Medulla oblongata (tissue), 1 donor: Measurements from ENCODE around the gene LRP10.

ENCODE experiments used
- DNase-seq: peaks from one replicate; pipeline ENCODE4 v3.0.0-alpha.2; 2015; ENCODE audit errors: extremely low spot score

Gene LRP10

DNA sequence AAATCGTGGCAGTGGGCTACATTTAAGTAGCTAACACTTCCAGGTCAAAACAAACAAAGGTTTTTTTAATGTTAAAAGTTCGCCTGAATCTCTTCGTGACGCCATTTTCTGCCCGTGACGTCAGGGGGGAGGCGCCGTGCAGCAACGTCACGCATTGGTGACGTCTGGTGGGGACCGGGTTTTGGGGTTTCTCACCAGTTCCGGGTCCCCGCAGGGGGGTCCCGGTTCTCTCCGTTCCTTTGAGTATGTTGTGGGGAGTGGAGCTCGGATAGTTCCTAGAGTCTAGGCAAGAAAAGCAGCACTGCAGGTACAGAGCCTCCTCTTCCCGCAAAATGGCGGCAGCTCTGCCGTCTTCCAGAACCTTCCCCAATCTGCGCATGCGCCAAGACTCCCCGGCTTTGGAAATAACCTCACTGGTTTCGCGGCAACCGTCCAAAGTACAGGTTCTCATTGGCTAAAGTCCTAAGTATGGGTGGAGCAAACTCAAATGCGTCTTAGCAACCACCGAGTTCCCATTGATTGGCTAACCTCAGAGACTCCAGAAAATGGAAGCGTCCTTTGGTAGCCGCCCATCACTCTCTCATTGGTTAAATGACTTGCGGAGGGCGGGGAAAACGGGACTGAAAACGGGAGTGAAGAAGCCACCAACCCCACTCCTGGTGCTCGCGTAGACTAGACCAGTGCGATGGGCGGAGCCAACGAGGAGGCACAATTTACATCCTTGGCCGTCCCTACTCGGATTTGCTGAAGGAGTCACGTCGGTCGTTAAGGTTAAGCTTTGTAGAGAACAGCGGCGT lies 47.5 kb downstream of the LRP10 start, which contains the start of gene RBM23:
TSS of gene RBM23 (minus strand) at position 346 of the 797 bp plus-strand sequence.
- peak; percentile 100 for DNase-seq

GRCh38 chr14:22919601-22919921 lies 48.0 kb downstream of the LRP10 start:
- DNase-seq: no peak

- no peak for DNase-seq
Measured at GRCh38 chr14:22920697-22921096, 49.2 kb downstream of the LRP10 start.

DNA sequence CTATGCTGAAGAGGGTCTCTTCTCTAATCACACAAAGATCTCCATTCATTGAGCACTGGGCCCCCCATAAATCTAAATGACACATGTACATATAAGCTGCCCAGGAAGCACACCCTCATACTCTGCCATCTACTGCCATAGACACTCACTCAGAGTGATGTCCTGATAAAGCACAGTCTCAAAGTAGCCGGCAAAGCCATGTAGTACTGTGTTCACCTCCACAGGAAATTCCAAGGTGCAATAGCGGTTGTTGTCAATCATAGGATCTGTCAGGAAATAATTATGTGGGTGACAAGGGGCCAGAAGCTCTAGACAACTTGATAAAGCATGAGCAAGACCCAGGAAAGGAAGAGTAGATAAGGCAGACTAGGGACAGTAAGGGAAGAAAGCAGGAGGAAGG lies 50.8 kb downstream of the LRP10 start:
- no peak for DNase-seq

DNA sequence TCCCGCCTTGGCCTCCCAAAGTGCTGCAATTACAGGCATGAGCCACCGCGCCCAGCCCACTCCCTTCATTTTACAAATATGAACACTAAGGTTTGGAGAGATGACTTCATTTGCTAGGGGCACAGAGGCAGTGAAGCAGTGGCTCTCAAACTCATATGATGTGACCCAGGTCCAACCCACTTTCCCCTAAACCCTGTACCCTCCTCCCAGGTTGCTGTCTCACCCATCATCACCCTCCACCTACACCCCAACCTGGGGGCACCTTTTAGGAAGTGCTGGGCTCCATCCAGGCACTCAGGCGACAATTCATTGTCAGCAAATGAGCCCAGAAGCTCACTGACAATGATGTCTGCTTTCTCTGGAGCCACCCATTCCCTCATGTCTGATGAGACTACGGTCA lies 52.2 kb downstream of the LRP10 start:
- no peak for DNase-seq

DNA sequence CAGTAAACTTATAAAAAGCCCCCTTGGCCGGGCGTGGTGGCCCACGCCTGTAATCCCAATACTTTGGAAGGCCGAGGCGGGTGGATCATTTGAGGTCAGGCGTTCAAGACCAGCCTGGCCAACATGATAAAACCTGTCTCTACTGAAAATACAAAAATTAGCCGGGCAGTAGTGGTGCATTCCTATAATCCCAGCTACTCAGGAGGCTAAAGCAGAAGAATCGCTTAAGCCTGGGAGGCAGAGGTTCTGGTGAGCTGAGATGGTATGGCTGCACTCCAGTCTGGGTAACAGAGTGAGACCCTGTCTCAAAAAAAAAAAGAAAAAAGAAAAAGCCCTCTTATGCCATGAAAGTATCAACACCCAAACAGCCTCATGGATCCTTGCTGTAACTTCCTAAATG lies 54.0 kb downstream of the LRP10 start:
- DNase-seq: no peak

GRCh38 chr14:22926316-22926715 lies 54.8 kb downstream of the LRP10 start:
- DNase-seq: no peak

DNA sequence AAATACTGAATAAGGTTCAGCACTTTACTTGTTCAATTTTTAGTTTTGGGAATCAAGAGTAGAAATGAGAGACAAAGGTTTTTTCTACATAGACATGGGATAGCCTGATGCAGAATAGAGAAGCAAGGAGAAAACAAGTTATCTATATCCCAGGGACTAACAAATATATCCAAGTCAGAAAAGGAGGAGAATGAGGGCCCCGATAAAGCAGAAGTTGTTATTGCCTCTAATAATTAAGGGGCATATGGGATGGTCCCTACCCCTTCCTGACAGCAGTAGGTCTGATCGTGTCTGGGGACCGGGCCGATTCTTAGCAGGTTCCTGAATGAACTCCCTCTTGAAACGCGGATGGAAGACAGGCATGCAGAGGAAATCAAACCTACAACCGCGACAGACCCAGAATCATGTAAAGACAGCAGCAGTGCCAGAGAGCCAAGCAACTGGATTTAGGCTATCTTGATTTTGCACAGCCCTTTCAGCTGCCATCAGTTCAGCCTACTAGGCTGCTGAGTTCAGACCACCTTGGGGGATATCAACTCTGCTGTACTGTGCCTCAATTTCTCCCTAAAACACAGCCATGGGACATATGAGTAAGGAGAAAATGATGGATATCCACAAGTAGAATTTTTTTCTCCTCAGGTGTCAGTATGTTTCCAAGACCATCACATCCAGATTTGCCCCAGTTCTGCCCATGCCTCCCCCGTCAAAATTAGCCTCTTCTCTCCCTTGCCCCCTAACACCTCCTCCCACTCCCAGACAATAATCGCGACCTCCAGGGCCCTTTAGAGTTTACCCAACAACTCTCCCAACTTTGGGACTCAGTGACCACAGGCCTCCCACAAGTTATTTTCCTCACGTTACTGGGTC lies 56.9 kb downstream of the LRP10 start:
- DNase-seq: no peak

DNA sequence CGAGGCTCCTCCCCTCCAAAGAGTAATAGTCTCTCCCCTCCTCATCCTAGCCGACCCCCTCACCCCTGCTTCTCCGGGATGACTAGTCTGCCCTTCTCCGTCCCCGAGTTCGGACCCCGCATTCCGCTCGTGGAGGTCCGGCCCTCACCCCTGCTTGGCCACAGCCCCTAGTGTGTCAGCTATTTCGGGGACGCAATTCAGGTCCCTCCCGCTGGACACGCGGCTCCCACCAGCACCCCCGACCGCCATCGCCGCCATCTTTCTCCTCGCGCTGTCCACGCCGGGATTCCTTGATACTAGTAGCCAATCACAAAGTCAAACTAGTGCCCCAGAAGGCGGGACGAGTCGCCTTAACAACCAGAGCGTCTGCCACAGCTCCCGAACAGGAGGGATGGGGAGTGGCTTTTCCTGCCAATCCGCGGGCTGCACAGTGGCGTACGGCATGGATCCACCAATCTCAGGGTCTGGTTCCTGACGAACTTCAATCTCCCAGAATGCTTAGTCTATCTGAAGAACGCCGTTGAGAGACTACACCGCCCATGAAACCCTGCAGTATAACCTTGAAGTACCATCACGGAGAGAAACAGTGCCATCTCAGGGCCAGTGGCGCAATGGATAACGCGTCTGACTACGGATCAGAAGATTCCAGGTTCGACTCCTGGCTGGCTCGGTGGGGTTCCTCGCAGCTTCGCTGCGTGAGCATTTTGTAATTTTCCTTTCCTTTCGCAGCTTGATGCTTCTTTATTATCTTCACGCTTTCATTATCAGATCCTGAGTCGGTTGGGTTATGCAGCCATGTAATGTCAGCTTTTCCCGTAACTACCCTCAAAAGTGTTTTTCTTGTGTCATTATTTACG lies 57.8 kb downstream of the LRP10 start, which contains the start of gene PRMT5:
TSS of gene PRMT5 (minus strand) at position 273 of the 857 bp plus-strand sequence. CDS start at position 258, 15 bp downstream.
- peak; percentile 100 for DNase-seq

- no peak for DNase-seq
Measured at GRCh38 chr14:22929961-22930364, 58.4 kb downstream of the LRP10 start.
